Lung (tissue), 13 donors: Measurements from ENCODE around the gene ABCG5. TPM values are rescaled to one million over a fixed set of nuclear protein-coding genes. Genes with fewer than 3 reads are reported as not detected.

ENCODE experiments used
- ATAC-seq: fragments of 200-7000 bp; cut with Tn5 transposase; one replicate; pipeline ENCODE4 v1.9.1; 2020; ENCODE audit warnings: moderate number of reproducible peaks; ENCODE audit not compliant: insufficient read depth, low FRiP score
- DNase-seq, 3 donors: peaks; one replicate each; pipeline ENCODE4 v3.0.0-alpha.2; 2013 to 2017
- H3K27ac ChIP-seq, 2 donors: one replicate each; pipeline ENCODE4 v1.5.1; 2013; ENCODE audit warnings: mild to moderate bottlenecking in 2 of 2, moderate library complexity in 2 of 2, control low read depth in 1 of 2, inconsistent platforms in 1 of 2, low read depth in 1 of 2, low read length in 1 of 2
- H3K27me3 ChIP-seq, 3 donors: one replicate each; pipeline ENCODE4 v1.5.1; 2013; ENCODE audit warnings: low read length in 2 of 3; ENCODE audit not compliant: control insufficient read depth in 3 of 3, insufficient read depth in 3 of 3
- H3K36me3 ChIP-seq, 4 donors: one replicate each; pipeline ENCODE4 v1.5.1; 2013; ENCODE audit warnings: low read length in 4 of 4, mild to moderate bottlenecking in 1 of 4, moderate library complexity in 1 of 4; ENCODE audit not compliant: control insufficient read depth in 4 of 4, insufficient read depth in 4 of 4
- H3K4me1 ChIP-seq, 5 donors: one replicate each; pipeline ENCODE4 v1.5.1; 2013; ENCODE audit warnings: low read length in 5 of 5, mild to moderate bottlenecking in 2 of 5, moderate library complexity in 1 of 5; ENCODE audit not compliant: control insufficient read depth in 5 of 5, insufficient read depth in 5 of 5
- H3K4me3 ChIP-seq: one replicate; pipeline ENCODE4 v1.5.1; 2013; ENCODE audit warnings: mild to moderate bottlenecking, control low read depth, moderate library complexity
- H3K9ac ChIP-seq, 2 donors: one replicate each; pipeline ENCODE4 v1.5.1; 2013; ENCODE audit warnings: low read length in 2 of 2, control low read depth in 1 of 2; ENCODE audit not compliant: insufficient read depth in 1 of 2
- H3K9me3 ChIP-seq, 4 donors: one replicate each; pipeline ENCODE4 v1.5.1; 2013; ENCODE audit warnings: low read length in 3 of 4, mild to moderate bottlenecking in 1 of 4, moderate library complexity in 1 of 4; ENCODE audit not compliant: control insufficient read depth in 4 of 4, insufficient read depth in 3 of 4
- CTCF ChIP-seq: IDR thresholded peaks from 2 replicates; pipeline ENCODE4 v1.5.1; 2012; ENCODE audit warnings: mild to moderate bottlenecking; ENCODE audit errors: control extremely low read depth, extremely low read depth
- WGBS, 2 donors: extraction: QIAGEN DNeasy Blood & Tissue Kit; methylation state at CpG; one replicate each; pipeline ENCODE4 v1.1.7; 2013; 5-methylcytosine and 5-hydroxymethylcytosine counted together
- polyA plus RNA-seq, 2 donors: library from polyadenylated mRNA; stranded (reverse); fragments of 200-250 nt; gene quantifications; one replicate each; pipeline ENCODE4 v1.2.1, GENCODE V29; 2013
- small RNA-seq: library from RNA; depleted of rRNA; stranded (forward); fragments of <200 nt; gene quantifications from one replicate; pipeline ENCODE3, GENCODE V24; 2014; ENCODE audit warnings: low replicate concordance
- total RNA-seq, 2 donors: library from RNA; depleted of rRNA in 1 of 2; stranded (reverse); fragments of >200 nt in 1 of 2; gene quantifications; one replicate each; pipeline ENCODE4 v1.2.1, GENCODE V29; 2014 to 2021
- donor health status: control.
- donor health status: control.
- donor health status: Bipolar disorder and iron deficiency.
- donor health status: healthy.
- donor health status: DM: yes; HTN: yes; CAD: no.

ABCG5 gene
- total and polyA plus RNA-seq, 4 donors: 0.09 TPM; not detected in 3

- Histone ChIP-seq H3K4me3 (no peak overlapping the region), H3K27ac (no peak overlapping the region), H3K9me3 (peaks cover 0 to 2% (median 0%) of the 10 kb centered on the region in 4 donors), H3K9ac (no peak overlapping the region), H3K4me1 (peaks cover 0 to 9% (median 0%) of the 10 kb centered on the region in 5 donors), H3K36me3 (peaks cover 0 to 51% (median 20%) of the 10 kb centered on the region in 4 donors), H3K27me3 (no peaks in the 10 kb centered on the region)
- 50 to 74% methylated on average over 1 of the region's 1 CpG for WGBS, 2 donors
- TF ChIP-seq CTCF: no peak
- DNase-seq (no peak), ATAC-seq (no peak)
Measured at GRCh38 chr2:43764086-43764705, 74.4 kb downstream of the ABCG5 start.

- no peak for DNase-seq
- no peak overlapping the region for H3K27ac ChIP-seq
- no peak overlapping the region for H3K9ac ChIP-seq
- H3K9me3 ChIP-seq: peaks cover 0 to 2% (median 0%) of the 10 kb centered on the region in 4 donors
- no peak for ATAC-seq
- peaks cover 0 to 15% (median 0%) of the 10 kb centered on the region in 5 donors for H3K4me1 ChIP-seq
- H3K27me3 ChIP-seq: no peaks in the 10 kb centered on the region
- whole genome bisulfite sequencing, 2 donors: 94 to 95% methylated on average over 2 of the region's 2 CpGs
- no peak overlapping the region for H3K4me3 ChIP-seq
- TF ChIP-seq CTCF: no peak
- peaks cover 0 to 57% (median 21%) of the 10 kb centered on the region in 4 donors for H3K36me3 ChIP-seq
Measured at GRCh38 chr2:43763091-43763490, 75.5 kb downstream of the ABCG5 start.

Small RNA genes within 50 kb of the gene (small RNA-seq; reads per million reads assigned to genes)
- not detected for gene RN7SKP66

Other genes with a start within 250 kb of the ABCG5 start
- 10 to 100 TPM; 35.9 to 72.5 TPM for gene THADA, start 242.8 kb downstream of the ABCG5 start, total RNA-seq
- gene THADA, start 242.8 kb downstream of the ABCG5 start, polyA plus RNA-seq: 10 to 100 TPM; 11.3 to 14.5 TPM
- 100 to 1,000 TPM in 1 of 2 donors, 10 to 100 TPM in 1; 26.9 to 311 TPM for gene PLEKHH2, start 201.6 kb downstream of the ABCG5 start, total RNA-seq
- gene PLEKHH2, start 201.6 kb downstream of the ABCG5 start, polyA plus RNA-seq: 1 to 10 TPM; 2.5 to 9.7 TPM
- 1 to 10 TPM in 1 of 2 donors, under 1 TPM in 1; 0.40 to 1.4 TPM for gene C1GALT1C1L, start 162.4 kb downstream of the ABCG5 start, total RNA-seq
- gene C1GALT1C1L, start 162.4 kb downstream of the ABCG5 start, polyA plus RNA-seq: under 1 TPM; 0.39 to 0.61 TPM
- gene DYNC2LI1, start 64.8 kb downstream of the ABCG5 start, total RNA-seq: 10 to 100 TPM; 21.3 to 99.7 TPM
- 10 to 100 TPM; 15.4 to 28.5 TPM for gene DYNC2LI1, start 64.8 kb downstream of the ABCG5 start, polyA plus RNA-seq
- gene ABCG8, start 132 bp upstream of the ABCG5 start, total RNA-seq: under 1 TPM in 1 of 2 donors, not detected in 1; 0.80 TPM
- not detected for gene ABCG8, start 132 bp upstream of the ABCG5 start, polyA plus RNA-seq
- gene LRPPRC, start 157.2 kb upstream of the ABCG5 start, total RNA-seq: 10 to 100 TPM; 63.3 to 96.6 TPM
- gene LRPPRC, start 157.2 kb upstream of the ABCG5 start, polyA plus RNA-seq: 10 to 100 TPM; 29.5 to 34.0 TPM